Sciatic nerve (tissue), 2 donors: ENCODE measurements around the gene AHNAK2. TPM values are rescaled to one million over a fixed set of nuclear protein-coding genes. Genes with fewer than 3 reads are reported as not detected.

Experiments used
- ATAC-seq: fragments of 200-7000 bp; cut with Tn5 transposase; one replicate; pipeline ENCODE4 v1.9.1; 2020; ENCODE audit warnings: mild to moderate bottlenecking, moderate library complexity
- DNase-seq: peaks from one replicate; pipeline ENCODE4 v3.0.0-alpha.2; 2020; ENCODE audit warnings: low spot score
- intact Hi-C: fragments of 100-400 bp; cut with DNase I; formaldehyde crosslinking; loops from one replicate; pipeline ENCODE4 v1.14.2; 2022
- total RNA-seq: library from RNA; stranded (reverse); fragmentation: NEBNext Ultra II Directional; extraction: Animal tissue kit (Norgen Biotek cat#: 25700); gene quantifications from one replicate; pipeline ENCODE4 v1.2.1, GENCODE V29; 2021
- donor health status: DM: no; HTN: no; CAD: no.
- donor health status: DM: no; HTN: no; CAD: no.

Gene AHNAK2
- total RNA-seq, 1 donor from 2014 or later: 77.7 TPM

- ATAC-seq: peak; percentile 44
- intact Hi-C loops: no loop called here
- DNase-seq: peak; percentile 88
Observed at GRCh38 chr14:104976198-104977007, 1.8 kb downstream of the AHNAK2 start.

- intact Hi-C loops: no loop called here
- no peak for DNase-seq
- ATAC-seq: no peak
Observed at GRCh38 chr14:104975481-104976197, 2.5 kb downstream of the AHNAK2 start.

GRCh38 chr14:104974665-104975390 lies 3.3 kb downstream of the AHNAK2 start:
- intact Hi-C loops: no loop called here
- no peak for ATAC-seq
- no peak for DNase-seq

- intact Hi-C loops: no loop called here
- DNase-seq: no peak
Observed at GRCh38 chr14:104974146-104974541, 4.0 kb downstream of the AHNAK2 start.

GRCh38 chr14:104973385-104974145 lies 4.6 kb downstream of the AHNAK2 start:
- ATAC-seq: peak; percentile 43
- intact Hi-C loops: no loop called here
- DNase-seq: no peak

More at GRCh38 chr14:104974146-104974541, 4.0 kb downstream of the AHNAK2 start:
- ATAC-seq: no peak

- ATAC-seq: peak; percentile 67
- intact Hi-C loops: no loop called here
Observed at GRCh38 chr14:104973135-104973384, 5.1 kb downstream of the AHNAK2 start.

GRCh38 chr14:104972301-104973134 lies 5.7 kb downstream of the AHNAK2 start:
- DNase-seq: no peak
- peak; percentile 65 for ATAC-seq
- intact Hi-C loops: no loop called here

More at GRCh38 chr14:104973135-104973384, 5.1 kb downstream of the AHNAK2 start:
- DNase-seq: peak; percentile 82

- DNase-seq: no peak
- ATAC-seq: no peak
- intact Hi-C loops: no loop called here
Observed at GRCh38 chr14:104971447-104972240, 6.5 kb downstream of the AHNAK2 start.

GRCh38 chr14:104970231-104971068 lies 7.7 kb downstream of the AHNAK2 start:
- ATAC-seq (peak; percentile 63), DNase-seq (peak; percentile 83)
- intact Hi-C loops: no loop called here

GRCh38 chr14:104969741-104970230 lies 8.4 kb downstream of the AHNAK2 start:
- intact Hi-C loops: no loop called here
- DNase-seq (no peak), ATAC-seq (no peak)

- ATAC-seq: no peak
- intact Hi-C loops: no loop called here
- DNase-seq: no peak
Observed at GRCh38 chr14:104968541-104969401, 9.4 kb downstream of the AHNAK2 start.

GRCh38 chr14:104968153-104968527 lies 10.0 kb downstream of the AHNAK2 start:
- DNase-seq: peak; percentile 88
- peak; percentile 74 for ATAC-seq
- intact Hi-C loops: no loop called here

- ATAC-seq (peak; percentile 58), DNase-seq (no peak)
- intact Hi-C loops: no loop called here
Observed at GRCh38 chr14:104967386-104968152, 10.6 kb downstream of the AHNAK2 start.

GRCh38 chr14:104966981-104967385 lies 11.2 kb downstream of the AHNAK2 start:
- intact Hi-C loops: no loop called here
- DNase-seq (no peak), ATAC-seq (peak; percentile 4)

GRCh38 chr14:104966261-104966865 lies 11.8 kb downstream of the AHNAK2 start:
- DNase-seq: no peak
- intact Hi-C loops: no loop called here
- no peak for ATAC-seq
